ENCODE measurements around the gene KLK1.

- no peak for TF ChIP-seq POLR2A (IDR thresholded peaks at IDR 0.05)
- TF ChIP-seq CTCF (IDR thresholded peaks at IDR 0.05 in 4 of 5, conservative IDR thresholded peaks at IDR 0.05 in 1 of 5), result no peak
Observed at GRCh38 chr19:50814883-50815282, 8.7 kb downstream of the KLK1 start.
